Liver (tissue), 9 donors: Measurements from ENCODE around the gene SLC25A2. TPM values are rescaled to one million over a fixed set of nuclear protein-coding genes. Genes with fewer than 3 reads are reported as not detected.

ENCODE experiments used
- DNase-seq: peaks from one replicate; pipeline ENCODE4 v3.0.0-alpha.2; 2017; ENCODE audit warnings: low spot score
- H3K27ac ChIP-seq, 2 donors: one replicate each; pipeline ENCODE4 v1.7.0; 2013; ENCODE audit warnings: inconsistent platforms in 2 of 2, low read length in 2 of 2, control low read depth in 1 of 2, low read depth in 1 of 2, mild to moderate bottlenecking in 1 of 2
- H3K27me3 ChIP-seq, 4 donors: one replicate each; pipeline versions ENCODE4 v1.6.1 to v1.7.0; 2013; ENCODE audit warnings: low read length in 3 of 4, inconsistent platforms in 1 of 4, mild to moderate bottlenecking in 1 of 4, moderate library complexity in 1 of 4; ENCODE audit not compliant: control insufficient read depth in 4 of 4, insufficient read depth in 4 of 4
- H3K36me3 ChIP-seq, 4 donors: one replicate each; pipeline versions ENCODE4 v1.6.1 to v1.7.0; 2013; ENCODE audit warnings: low read length in 3 of 4, mild to moderate bottlenecking in 3 of 4, low read depth in 1 of 4, moderate library complexity in 1 of 4; ENCODE audit not compliant: control insufficient read depth in 4 of 4, insufficient read depth in 3 of 4
- H3K4me1 ChIP-seq, 4 donors: one replicate each; pipeline versions ENCODE4 v1.6.1 to v1.7.0; 2013; ENCODE audit warnings: low read length in 3 of 4, mild to moderate bottlenecking in 3 of 4, moderate library complexity in 1 of 4; ENCODE audit not compliant: control insufficient read depth in 4 of 4, insufficient read depth in 4 of 4
- H3K4me3 ChIP-seq, 3 donors: one replicate each; pipeline versions ENCODE4 v1.6.1 to v1.7.0; 2013; ENCODE audit warnings: low read length in 3 of 3, control low read depth in 1 of 3, low read depth in 1 of 3, mild to moderate bottlenecking in 1 of 3
- H3K9ac ChIP-seq, 2 donors: one replicate each; pipeline ENCODE4 v1.7.0; 2013; ENCODE audit warnings: low read length in 2 of 2, mild to moderate bottlenecking in 2 of 2, moderate library complexity in 2 of 2, control low read depth in 1 of 2, low read depth in 1 of 2
- H3K9me3 ChIP-seq, 4 donors: one replicate each; pipeline versions ENCODE4 v1.6.1 to v1.7.0; 2013; ENCODE audit warnings: low read length in 3 of 4; ENCODE audit not compliant: control insufficient read depth in 4 of 4
- ATF3 ChIP-seq: IDR thresholded peaks from 2 replicates; pipeline ENCODE4 v1.6.1; 2016; ENCODE audit warnings: antibody characterized with exemption
- CTCF ChIP-seq: fragments of 150-350 bp; IDR thresholded peaks from 2 replicates; pipeline ENCODE4 v1.5.1; 2017; ENCODE audit warnings: improper control_type of control experiment, low read depth, low read length; ENCODE audit not compliant: missing input control
- EGR1 ChIP-seq, 2 donors: IDR thresholded peaks; 2 replicates each; pipeline ENCODE4 v1.6.1; 2016 to 2018; ENCODE audit warnings: antibody characterized with exemption in 2 of 2, low read depth in 2 of 2
- FOXA1 ChIP-seq: IDR thresholded peaks from 2 replicates; pipeline ENCODE4 v1.6.1; 2016; ENCODE audit warnings: antibody characterized with exemption
- FOXA2 ChIP-seq: IDR thresholded peaks from 2 replicates; pipeline ENCODE4 v1.6.1; 2016; ENCODE audit warnings: antibody characterized with exemption
- GABPA ChIP-seq, 2 donors: IDR thresholded peaks in 1 of 2; conservative IDR thresholded peaks in 1 of 2; 2 replicates each; pipeline ENCODE4 v1.6.1; 2016; ENCODE audit warnings: antibody characterized with exemption in 2 of 2, mild to moderate bottlenecking in 1 of 2, moderate library complexity in 1 of 2
- HNF4A ChIP-seq, 2 donors: conservative IDR thresholded peaks; 2 replicates each; pipeline ENCODE4 v1.6.1; 2016; ENCODE audit warnings: antibody characterized with exemption in 2 of 2, mild to moderate bottlenecking in 2 of 2
- HNF4G ChIP-seq: IDR thresholded peaks from 2 replicates; pipeline ENCODE4 v1.6.1; 2016; ENCODE audit warnings: antibody characterized with exemption
- JUND ChIP-seq, 2 donors: IDR thresholded peaks; 2 replicates each; pipeline ENCODE4 v1.6.1; 2016; ENCODE audit warnings: antibody characterized with exemption in 2 of 2
- MAX ChIP-seq: IDR thresholded peaks from 2 replicates; pipeline ENCODE4 v1.6.1; 2016; ENCODE audit warnings: antibody characterized with exemption
- NR2F2 ChIP-seq: IDR thresholded peaks from 2 replicates; pipeline ENCODE4 v1.6.1; 2016; ENCODE audit warnings: antibody characterized with exemption
- RAD21 ChIP-seq, 2 donors: IDR thresholded peaks; 2 replicates each; pipeline ENCODE4 v1.6.1; 2016; ENCODE audit warnings: antibody characterized with exemption in 2 of 2, mild to moderate bottlenecking in 2 of 2
- REST ChIP-seq: IDR thresholded peaks from 2 replicates; pipeline ENCODE4 v1.6.1; 2016; ENCODE audit warnings: antibody characterized with exemption, mild to moderate bottlenecking
- RXRA ChIP-seq, 2 donors: IDR thresholded peaks; 2 replicates each; pipeline ENCODE4 v1.6.1; 2017 to 2018; ENCODE audit warnings: antibody characterized with exemption in 2 of 2, mild to moderate bottlenecking in 1 of 2
- SP1 ChIP-seq: IDR thresholded peaks from 2 replicates; pipeline ENCODE4 v1.6.1; 2018; ENCODE audit warnings: antibody characterized with exemption, mild to moderate bottlenecking
- TAF1 ChIP-seq: conservative IDR thresholded peaks from 2 replicates; pipeline ENCODE4 v1.6.1; 2016; ENCODE audit warnings: antibody characterized with exemption, mild to moderate bottlenecking
- YY1 ChIP-seq: IDR thresholded peaks from 2 replicates; pipeline ENCODE4 v1.6.1; 2016; ENCODE audit warnings: antibody characterized with exemption, mild to moderate bottlenecking
- ZBTB33 ChIP-seq: IDR thresholded peaks from 2 replicates; pipeline ENCODE4 v1.6.1; 2016; ENCODE audit warnings: antibody characterized with exemption
- WGBS: extraction: QIAGEN DNeasy Blood & Tissue Kit; methylation state at CpG from one replicate; pipeline ENCODE4 v1.1.7; 2013; 5-methylcytosine and 5-hydroxymethylcytosine counted together
- polyA plus RNA-seq, 2 donors: library from polyadenylated mRNA; stranded (reverse) in 1 of 2; unstranded in 1 of 2; fragments of 200-250 nt in 1 of 2; fragments of >200 nt in 1 of 2; fragmentation: Nextera tagmentation in 1 of 2; extraction: Ambion mirVana in 1 of 2; gene quantifications; one replicate each; pipeline versions ENCODE4 v1.2.1 to v1.2.3, GENCODE V29; 2013 to 2015
- total RNA-seq, 2 donors: library from RNA; depleted of rRNA; stranded (reverse); fragments of >200 nt; gene quantifications; one replicate each; pipeline ENCODE4 v1.2.3, GENCODE V29; 2014
- donor health status: healthy.
- donor health status: healthy.
- donor health status: healthy.
- donor health status: healthy.
- donor health status: healthy.

The SLC25A2 gene
- total and polyA plus RNA-seq, 4 donors, result 0.19 to 0.42 TPM; not detected in 2

DNA sequence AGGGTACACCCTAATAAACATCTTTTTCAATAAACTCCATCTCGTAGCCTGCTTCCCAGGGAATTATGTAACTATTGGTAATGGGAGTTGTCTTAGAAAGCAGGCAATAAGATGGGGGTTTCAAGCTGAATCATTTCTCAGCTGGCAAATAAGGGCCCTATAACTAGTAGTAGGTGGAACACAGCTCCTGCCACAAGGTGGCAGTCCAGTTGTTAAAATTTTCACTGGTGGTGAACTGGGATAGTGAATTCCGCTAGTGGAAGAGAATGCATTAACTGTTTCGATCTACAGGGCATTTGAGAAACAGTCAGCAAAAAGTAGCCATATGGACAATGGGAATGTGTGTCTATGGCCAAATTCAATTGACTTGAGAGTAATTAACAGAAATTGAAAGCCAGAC is 30.9 kb downstream of the SLC25A2 start:
- peaks cover 49 to 78% (median 66%) of the 10 kb centered on the region in 4 donors for H3K9me3 ChIP-seq
- no peaks in the 10 kb centered on the region for H3K4me1 ChIP-seq
- no peak for TF ChIP-seq CTCF
- TF ChIP-seq MAX, result no peak
- TF ChIP-seq ATF3, result no peak
- no peak for TF ChIP-seq REST
- peak overlapping the region in 1 of 3 donors; percentile 36 for H3K4me3 ChIP-seq
- no peak overlapping the region for H3K9ac ChIP-seq
- WGBS, result 69% methylated on average over 3 of the region's 3 CpGs
- H3K27me3 ChIP-seq, result no peaks in the 10 kb centered on the region
- no peak for DNase-seq
- H3K36me3 ChIP-seq, result peaks cover 0 to 1% (median 0%) of the 10 kb centered on the region in 4 donors
- no peak overlapping the region for H3K27ac ChIP-seq

DNA sequence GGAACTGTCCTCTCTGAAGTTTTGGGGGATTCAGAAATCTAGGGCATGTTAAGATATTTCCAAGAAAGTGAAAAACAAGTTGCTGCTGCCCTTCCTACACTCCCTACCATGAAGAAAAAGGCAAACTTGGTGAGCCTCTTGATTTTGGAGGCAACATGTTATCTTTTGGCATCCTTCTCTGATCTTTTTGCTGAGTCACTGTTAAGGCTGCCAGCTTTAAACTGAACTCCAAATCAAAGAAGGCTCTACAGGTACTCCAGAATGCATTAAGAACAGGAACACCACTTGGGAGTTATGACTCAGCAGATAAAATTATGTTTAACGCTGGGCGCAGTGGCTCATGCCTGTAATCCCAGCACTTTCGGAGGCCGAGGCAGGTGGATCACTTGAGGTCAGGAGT is 34.7 kb downstream of the SLC25A2 start:
- no peak overlapping the region for H3K27ac ChIP-seq
- WGBS, result 96% methylated on average over 4 of the region's 4 CpGs

More for the DNA sequence above, 34.7 kb downstream of the SLC25A2 start:
- Histone ChIP-seq H3K4me1 (no peaks in the 10 kb centered on the region), H3K9me3 (peaks cover 52 to 91% (median 76%) of the 10 kb centered on the region in 4 donors), H3K27me3 (no peaks in the 10 kb centered on the region), H3K9ac (no peak overlapping the region), H3K36me3 (peaks cover 0 to 2% (median under 1%) of the 10 kb centered on the region in 4 donors), H3K4me3 (peak overlapping the region in 2 of 3 donors; percentile 20 to 46)
- no peak for DNase-seq
- TF ChIP-seq MAX (no peak), SP1 (no peak), HNF4G (no peak), CTCF (no peak), EGR1 (IDR thresholded peaks at IDR 0.05; ENCODE audit: low read depth in 2 of 2) (no peak), RXRA (IDR thresholded peaks at IDR 0.05) (no peak), REST (no peak), ZBTB33 (no peak), JUND (IDR thresholded peaks at IDR 0.05) (no peak), YY1 (no peak), RAD21 (IDR thresholded peaks at IDR 0.05) (no peak), GABPA (IDR thresholded peaks at IDR 0.05 in 1 of 2, conservative IDR thresholded peaks at IDR 0.05 in 1 of 2) (no peak), HNF4A (conservative IDR thresholded peaks at IDR 0.05) (no peak), NR2F2 (no peak), TAF1 (no peak), FOXA1 (no peak), ATF3 (no peak), FOXA2 (no peak)
